ENCODE measurements around the gene GRIK4.

GRIK4 gene

GRCh38 chr11:120952461-120953434, 441.2 kb downstream of the GRIK4 start:
- Histone ChIP-seq H3K4me1 (ENCODE audit: insufficient read depth, low read length, severe bottlenecking) (no peaks in the 10 kb centered on the region), H3K9ac (ENCODE audit: low read length) (no peak overlapping the region), H2AFZ (ENCODE audit: low read length) (no peak overlapping the region), H3F3A (ENCODE audit: insufficient read depth, low read length) (no peaks in the 10 kb centered on the region), H3K27ac (ENCODE audit: low read depth, low read length, poor library complexity, severe bottlenecking) (no peak overlapping the region), H3K9me3 (ENCODE audit: low read length) (no peaks in the 10 kb centered on the region), H3K79me2 (ENCODE audit: insufficient read depth, low read length) (no peaks in the 10 kb centered on the region), H3K27me3 (ENCODE audit: insufficient read depth, low read length) (no peaks in the 10 kb centered on the region), H3K4me3 (ENCODE audit: low read depth, low read length, poor library complexity, severe bottlenecking) (no peak overlapping the region), H4K20me1 (ENCODE audit: insufficient read depth, low read length) (no peaks in the 10 kb centered on the region), H3K4me2 (ENCODE audit: low read length) (no peak overlapping the region), H3K36me3 (ENCODE audit: insufficient read depth, low read length) (no peaks in the 10 kb centered on the region), H3K9me2 (ENCODE audit: low read depth, low read length) (no peaks in the 10 kb centered on the region)
- TF ChIP-seq EZH2 (IDR thresholded peaks at IDR 0.05; ENCODE audit: borderline replicate concordance, low read length): no peak
- TF ChIP-seq CTCF (IDR thresholded peaks at IDR 0.05; ENCODE audit: low read length): peak; percentile 65

GRCh38 chr11:120954381-120954780, 442.8 kb downstream of the GRIK4 start:
- Histone ChIP-seq H3K9me3 (ENCODE audit: low read length) (no peaks in the 10 kb centered on the region), H3K27ac (ENCODE audit: low read depth, low read length, poor library complexity, severe bottlenecking) (no peak overlapping the region), H3K4me3 (ENCODE audit: low read depth, low read length, poor library complexity, severe bottlenecking) (no peak overlapping the region), H3K4me2 (ENCODE audit: low read length) (no peak overlapping the region), H3K9me2 (ENCODE audit: low read depth, low read length) (no peaks in the 10 kb centered on the region), H3K36me3 (ENCODE audit: insufficient read depth, low read length) (no peaks in the 10 kb centered on the region), H3K4me1 (ENCODE audit: insufficient read depth, low read length, severe bottlenecking) (no peaks in the 10 kb centered on the region), H3K79me2 (ENCODE audit: insufficient read depth, low read length) (no peaks in the 10 kb centered on the region), H4K20me1 (ENCODE audit: insufficient read depth, low read length) (no peaks in the 10 kb centered on the region), H3F3A (ENCODE audit: insufficient read depth, low read length) (no peaks in the 10 kb centered on the region), H2AFZ (ENCODE audit: low read length) (no peak overlapping the region), H3K9ac (ENCODE audit: low read length) (no peak overlapping the region), H3K27me3 (ENCODE audit: insufficient read depth, low read length) (no peaks in the 10 kb centered on the region)
- TF ChIP-seq EZH2 (IDR thresholded peaks at IDR 0.05; ENCODE audit: borderline replicate concordance, low read length): no peak
- TF ChIP-seq CTCF (IDR thresholded peaks at IDR 0.05; ENCODE audit: low read length): no peak

GRCh38 chr11:120956710-120957495, 445.4 kb downstream of the GRIK4 start:
- Histone ChIP-seq H3K9ac (ENCODE audit: low read length) (no peak overlapping the region), H3K36me3 (ENCODE audit: insufficient read depth, low read length) (no peaks in the 10 kb centered on the region), H3K4me3 (ENCODE audit: low read depth, low read length, poor library complexity, severe bottlenecking) (no peak overlapping the region), H4K20me1 (ENCODE audit: insufficient read depth, low read length) (no peaks in the 10 kb centered on the region), H3K9me3 (ENCODE audit: low read length) (no peaks in the 10 kb centered on the region), H3K27me3 (ENCODE audit: insufficient read depth, low read length) (no peaks in the 10 kb centered on the region), H3K4me1 (ENCODE audit: insufficient read depth, low read length, severe bottlenecking) (no peaks in the 10 kb centered on the region), H3F3A (ENCODE audit: insufficient read depth, low read length) (no peaks in the 10 kb centered on the region), H3K27ac (ENCODE audit: low read depth, low read length, poor library complexity, severe bottlenecking) (no peak overlapping the region), H3K4me2 (ENCODE audit: low read length) (no peak overlapping the region), H3K9me2 (ENCODE audit: low read depth, low read length) (no peaks in the 10 kb centered on the region), H2AFZ (ENCODE audit: low read length) (no peak overlapping the region), H3K79me2 (ENCODE audit: insufficient read depth, low read length) (no peaks in the 10 kb centered on the region)
- TF ChIP-seq EZH2 (IDR thresholded peaks at IDR 0.05; ENCODE audit: borderline replicate concordance, low read length): no peak
- no peak for TF ChIP-seq CTCF (IDR thresholded peaks at IDR 0.05; ENCODE audit: low read length)

Measured in OCI-LY1 (cell line).